SK-N-SH (cell line): ENCODE data around the gene ZFP14. TPM values are rescaled to one million over a fixed set of nuclear protein-coding genes. Genes with fewer than 3 reads are reported as not detected.

Experiments
- CTCF ChIA-PET: fragments of 300-600, 350-600 bp; formaldehyde crosslinking; extraction: SDS; loops from one replicate; lab custom pipeline; 2021; lab: Yijun Ruan, JAX
- POLR2A ChIA-PET: fragments of 350-600 bp; sonication (Branson Sonifier 250); formaldehyde crosslinking; extraction: SDS; loops from one replicate; lab custom pipeline; 2020; ENCODE audit warnings: antibody characterized with exemption, inconsistent platforms; lab: Yijun Ruan, JAX
- DNase-seq: peaks from one replicate; pipeline ENCODE4 v3.0.0; 2012
- H2AFZ ChIP-seq: fragments of 200-600 bp; sonication (generic); 2 replicates; pipeline ENCODE4 v1.8.1; 2016; ENCODE audit warnings: antibody characterized with exemption, mild to moderate bottlenecking, low read depth
- H3F3A ChIP-seq: fragments of 200-600 bp; sonication (generic); replicated peaks from 2 replicates; pipeline ENCODE3; 2016; ENCODE audit warnings: antibody characterized with exemption, mild to moderate bottlenecking; ENCODE audit not compliant: insufficient read depth
- H3K27ac ChIP-seq, 2 experiments: fragments of 200-500 bp in 1 of 2; fragments of 200-600 bp in 1 of 2; sonication (Bioruptor generic) in 1 of 2; sonication (generic), shearing (Covaris generic) in 1 of 2; 2 replicates each; pipeline versions ENCODE4 v1.5.1 to v1.6.1; 2014 to 2016; ENCODE audit warnings: low read depth in 2 of 2, inconsistent platforms in 1 of 2, low read length in 1 of 2, mild to moderate bottlenecking in 1 of 2, mixed read lengths in 1 of 2
- H3K27me3 ChIP-seq: fragments of 200-600 bp; sonication (generic), shearing (Covaris generic); 2 replicates; pipeline ENCODE4 v1.6.1; 2016; ENCODE audit warnings: mixed run types; ENCODE audit not compliant: insufficient read depth
- H3K36me3 ChIP-seq, 2 experiments: fragments of 200-500 bp in 1 of 2; fragments of 200-600 bp in 1 of 2; sonication (Bioruptor generic) in 1 of 2; sonication (generic) in 1 of 2; replicated peaks in 1 of 2; 2 replicates each; pipeline versions ENCODE3 to v1.5.1; 2014 to 2016; ENCODE audit warnings: low read length in 1 of 2, mild to moderate bottlenecking in 1 of 2; ENCODE audit not compliant: insufficient read depth in 2 of 2, control insufficient read depth in 1 of 2
- H3K4me1 ChIP-seq, 2 experiments: fragments of 200-500 bp in 1 of 2; fragments of 200-600 bp in 1 of 2; sonication (Bioruptor generic) in 1 of 2; sonication (generic), shearing (Covaris generic) in 1 of 2; 2 replicates each; pipeline versions ENCODE4 v1.5.1 to v1.6.1; 2014 to 2016; ENCODE audit warnings: low read depth in 1 of 2, low read length in 1 of 2, mixed run types in 1 of 2; ENCODE audit not compliant: insufficient read depth in 2 of 2, control insufficient read depth in 1 of 2
- H3K4me2 ChIP-seq: fragments of 200-600 bp; sonication (generic), shearing (Covaris generic); 2 replicates; pipeline ENCODE4 v1.6.1; 2017; ENCODE audit warnings: mixed run types
- H3K4me3 ChIP-seq, 2 experiments: fragments of 200-500 bp in 1 of 2; fragments of 200-600 bp in 1 of 2; sonication (Bioruptor generic) in 1 of 2; sonication (generic), shearing (Covaris generic) in 1 of 2; 2 replicates each; pipeline versions ENCODE4 v1.5.1 to v1.8.1; 2014 to 2016; ENCODE audit warnings: low read depth in 2 of 2, inconsistent platforms in 1 of 2, low read length in 1 of 2, mild to moderate bottlenecking in 1 of 2, mixed read lengths in 1 of 2, moderate library complexity in 1 of 2
- H3K79me2 ChIP-seq: fragments of 200-600 bp; sonication (generic); 2 replicates; pipeline ENCODE4 v1.8.1; 2017; ENCODE audit warnings: mild to moderate bottlenecking; ENCODE audit not compliant: insufficient read depth
- H3K9ac ChIP-seq: fragments of 200-600 bp; sonication (generic); 2 replicates; pipeline ENCODE4 v1.6.1; 2017; ENCODE audit warnings: mixed run types
- H3K9me2 ChIP-seq: fragments of 200-600 bp; sonication (generic); 2 replicates; pipeline ENCODE4 v1.6.1; 2017; ENCODE audit warnings: mixed run types
- H3K9me3 ChIP-seq: fragments of 200-600 bp; sonication (generic); 2 replicates; pipeline ENCODE4 v1.6.1; 2017; ENCODE audit warnings: mixed run types, mild to moderate bottlenecking, moderate library complexity
- H4K20me1 ChIP-seq: fragments of 200-600 bp; sonication (generic); 2 replicates; pipeline ENCODE4 v1.6.1; 2017; ENCODE audit warnings: mild to moderate bottlenecking, mixed run types; ENCODE audit not compliant: insufficient read depth
- FOSL2 ChIP-seq: IDR thresholded peaks from 2 replicates; pipeline ENCODE4 v1.4.0; 2012; ENCODE audit warnings: low read depth, mild to moderate bottlenecking, moderate library complexity, borderline replicate concordance
- MEF2A ChIP-seq: IDR thresholded peaks from 2 replicates; pipeline ENCODE4 v1.4.0; 2012; ENCODE audit warnings: low read depth, borderline replicate concordance
- NRF1 ChIP-seq: IDR thresholded peaks from 2 replicates; pipeline ENCODE4 v1.6.1; 2012; ENCODE audit warnings: low read depth, mild to moderate bottlenecking, low read length
- RAD21 ChIP-seq: IDR thresholded peaks from 2 replicates; pipeline ENCODE4 v1.6.1; 2012; ENCODE audit warnings: mild to moderate bottlenecking, low read length
- REST ChIP-seq: IDR thresholded peaks from 2 replicates; pipeline ENCODE4 v1.6.1; 2012; ENCODE audit warnings: mild to moderate bottlenecking, low read depth, low read length, moderate library complexity
- RXRA ChIP-seq: IDR thresholded peaks from 2 replicates; pipeline ENCODE4 v1.4.0; 2012; ENCODE audit warnings: low read depth, mild to moderate bottlenecking, borderline replicate concordance
- SIN3A ChIP-seq: IDR thresholded peaks from 2 replicates; pipeline ENCODE4 v1.6.1; 2012; ENCODE audit warnings: low read depth, mild to moderate bottlenecking, low read length, moderate library complexity, borderline replicate concordance
- TCF12 ChIP-seq: IDR thresholded peaks from 2 replicates; pipeline ENCODE4 v1.4.0; 2012
- USF2 ChIP-seq: fragments of 150-350 bp; IDR thresholded peaks from 2 replicates; pipeline ENCODE4 v1.6.1; 2017; ENCODE audit warnings: antibody characterized with exemption, low read length, low read depth, borderline replicate concordance
- WGBS: methylation state at CpG from one replicate; pipeline ENCODE4 v1.1.6; 2017; ENCODE audit warnings: low lambda C conversion rate; 5-methylcytosine and 5-hydroxymethylcytosine counted together
- polyA plus RNA-seq, 3 experiments: library from polyadenylated mRNA; depleted of rRNA; stranded (reverse); fragments of >200 nt; gene quantifications; 2 replicates each; pipeline ENCODE4 v1.2.3, GENCODE V29; 2012

ZFP14 gene
- polyA plus RNA-seq, 1 of the 3 experiments (the other 2 are of a cell fraction) = 1.1 TPM

GRCh38 chr19:36423925-36424324, 44.9 kb upstream of the ZFP14 start:
- Histone ChIP-seq H3K79me2 (no peaks in the 10 kb centered on the region), H3K36me3 (no peaks in the 10 kb centered on the region), H3K27ac (no peak overlapping the region), H4K20me1 (no peaks in the 10 kb centered on the region), H2AFZ (no peak overlapping the region), H3K27me3 (no peaks in the 10 kb centered on the region), H3K9me3 (no peaks in the 10 kb centered on the region), H3K4me2 (no peak overlapping the region), H3K4me1 (no peaks in the 10 kb centered on the region; a peak in 2 of 4 replicates), H3F3A (no peaks in the 10 kb centered on the region), H3K9me2 (no peaks in the 10 kb centered on the region), H3K4me3 (no peak overlapping the region), H3K9ac (no peak overlapping the region)
- TF ChIP-seq RAD21 (no peak), REST (no peak), FOSL2 (no peak), MEF2A (no peak), TCF12 (no peak)
- ChIA-PET POLR2A (no interaction called here), CTCF (no interaction called here)
- no peak for DNase-seq
- 53% methylated on average over 4 of the region's 4 CpGs for WGBS

GRCh38 chr19:36421749-36422481, 42.9 kb upstream of the ZFP14 start:
- Histone ChIP-seq H3K9me3 (no peaks in the 10 kb centered on the region), H3K4me2 (no peak overlapping the region), H3F3A (no peaks in the 10 kb centered on the region), H3K27me3 (no peaks in the 10 kb centered on the region), H2AFZ (no peak overlapping the region), H3K9me2 (no peaks in the 10 kb centered on the region), H3K27ac (no peak overlapping the region), H3K4me3 (peak overlapping the region in 1 of 2 experiments; percentile 37; a peak in 1 of 4 replicates), H4K20me1 (no peaks in the 10 kb centered on the region), H3K9ac (no peak overlapping the region), H3K36me3 (no peaks in the 10 kb centered on the region), H3K4me1 (peaks cover 0 to 6% of the 10 kb centered on the region in 2 experiments; a peak in 2 of 4 replicates), H3K79me2 (peaks cover 12% of the 10 kb centered on the region)
- DNase-seq = no peak
- POLR2A ChIA-PET = no interaction called here
- CTCF ChIA-PET = interaction anchor here (0.7 kb wide), 1 partner anchor 97 kb away, joined by 3 read pairs; no protein-coding TSS in a partner anchor
- 53% methylated on average over 26 of the region's 33 CpGs for WGBS
- no peak for TF ChIP-seq USF2
- no peak for TF ChIP-seq MEF2A
- TF ChIP-seq RXRA = no peak
- TF ChIP-seq REST = no peak
- no peak for TF ChIP-seq SIN3A
- no peak for TF ChIP-seq NRF1
